GM19193 (cell line): ENCODE results near the gene EXOSC5.

Experiments
- POLR2A ChIP-seq: IDR thresholded peaks from 4 replicates; pipeline ENCODE4 v1.6.1; 2011; ENCODE audit not compliant: insufficient read depth, insufficient read length; ENCODE audit errors: extremely low read depth

Gene EXOSC5

DNA sequence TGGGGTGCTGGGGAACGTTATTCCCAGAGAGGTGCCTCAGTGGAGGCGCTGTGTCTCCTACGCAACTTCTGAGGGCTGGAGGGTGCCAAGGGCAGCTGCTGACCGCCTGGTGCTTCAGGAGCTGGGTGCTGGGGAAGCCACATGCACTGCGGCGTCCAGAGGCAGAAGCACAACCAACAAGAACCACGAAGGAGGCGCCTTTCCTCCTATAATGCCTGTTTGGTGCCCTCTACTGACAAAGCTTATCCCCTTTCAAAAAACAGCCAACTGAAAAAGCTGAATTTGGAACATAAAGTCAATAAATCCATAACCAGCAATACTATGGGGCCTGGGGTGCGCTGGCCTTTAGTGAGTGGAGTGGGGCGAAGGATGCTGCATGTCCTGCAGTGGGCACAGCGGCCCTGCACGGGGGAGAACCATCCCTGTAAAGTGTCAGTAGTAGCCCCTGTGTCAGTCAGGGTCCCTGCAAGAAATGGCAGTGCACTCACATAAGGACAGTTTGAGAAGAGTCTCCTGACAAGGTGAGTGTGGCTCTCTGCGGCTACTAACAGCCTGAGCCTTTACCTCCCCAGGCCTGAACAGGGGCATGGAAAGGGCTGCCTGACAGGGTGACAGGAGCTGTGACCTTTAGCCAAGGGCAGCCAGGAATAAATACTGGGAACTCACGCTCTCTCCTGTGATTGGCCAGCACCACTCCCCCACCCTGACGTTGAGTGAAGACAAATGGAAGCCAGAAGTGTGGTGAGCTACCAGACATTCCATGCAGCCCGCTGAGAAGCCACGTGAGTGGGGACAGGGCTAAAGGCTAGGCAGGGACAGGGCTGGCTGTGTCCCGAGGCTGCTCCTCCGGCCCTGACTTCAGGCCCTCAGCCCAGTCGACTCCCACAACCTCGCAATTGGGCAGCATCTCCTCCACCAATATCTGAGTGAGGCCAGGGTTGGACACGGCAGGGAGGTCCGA lies 34.5 kb upstream of the EXOSC5 start:
- no peak for TF ChIP-seq POLR2A

DNA sequence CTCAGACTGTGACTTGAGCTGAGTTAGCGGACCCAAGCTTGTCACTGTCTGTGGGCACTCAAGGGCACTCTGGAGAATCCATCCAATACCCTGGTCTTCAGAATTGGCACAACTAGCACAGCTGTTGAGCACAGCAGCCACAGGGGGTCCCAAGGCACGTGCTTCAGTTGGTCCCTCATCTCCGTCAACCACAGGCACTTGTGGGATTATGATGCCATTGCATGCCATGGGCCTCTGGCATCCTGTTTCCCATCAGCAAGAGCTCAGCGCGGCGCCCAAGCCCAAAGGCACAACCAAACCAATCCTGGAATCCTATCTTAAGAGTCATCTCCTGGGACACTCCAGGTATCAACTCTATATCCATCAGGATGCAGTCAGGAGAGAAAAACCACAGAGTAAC lies 33.8 kb upstream of the EXOSC5 start:
- TF ChIP-seq POLR2A, result no peak

DNA sequence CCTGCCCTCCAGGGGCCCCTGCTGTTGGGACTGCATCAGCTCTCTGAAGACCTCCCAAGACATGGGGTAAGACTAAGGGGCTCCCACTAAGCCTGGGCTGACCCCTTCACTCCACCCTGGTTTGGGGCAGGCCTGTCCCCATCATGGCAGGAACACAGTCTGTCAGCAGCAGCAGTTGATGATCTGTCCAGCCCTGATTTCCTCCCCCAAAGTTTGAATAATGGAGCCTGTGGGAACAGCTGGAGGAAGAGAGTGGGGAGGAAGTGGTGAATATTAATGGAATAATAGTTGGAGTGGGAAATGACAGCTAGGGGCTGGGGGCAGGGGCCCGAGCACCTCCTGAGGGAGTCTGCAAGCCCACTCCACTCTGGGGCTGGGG lies 31.3 kb upstream of the EXOSC5 start:
- no peak for TF ChIP-seq POLR2A

DNA sequence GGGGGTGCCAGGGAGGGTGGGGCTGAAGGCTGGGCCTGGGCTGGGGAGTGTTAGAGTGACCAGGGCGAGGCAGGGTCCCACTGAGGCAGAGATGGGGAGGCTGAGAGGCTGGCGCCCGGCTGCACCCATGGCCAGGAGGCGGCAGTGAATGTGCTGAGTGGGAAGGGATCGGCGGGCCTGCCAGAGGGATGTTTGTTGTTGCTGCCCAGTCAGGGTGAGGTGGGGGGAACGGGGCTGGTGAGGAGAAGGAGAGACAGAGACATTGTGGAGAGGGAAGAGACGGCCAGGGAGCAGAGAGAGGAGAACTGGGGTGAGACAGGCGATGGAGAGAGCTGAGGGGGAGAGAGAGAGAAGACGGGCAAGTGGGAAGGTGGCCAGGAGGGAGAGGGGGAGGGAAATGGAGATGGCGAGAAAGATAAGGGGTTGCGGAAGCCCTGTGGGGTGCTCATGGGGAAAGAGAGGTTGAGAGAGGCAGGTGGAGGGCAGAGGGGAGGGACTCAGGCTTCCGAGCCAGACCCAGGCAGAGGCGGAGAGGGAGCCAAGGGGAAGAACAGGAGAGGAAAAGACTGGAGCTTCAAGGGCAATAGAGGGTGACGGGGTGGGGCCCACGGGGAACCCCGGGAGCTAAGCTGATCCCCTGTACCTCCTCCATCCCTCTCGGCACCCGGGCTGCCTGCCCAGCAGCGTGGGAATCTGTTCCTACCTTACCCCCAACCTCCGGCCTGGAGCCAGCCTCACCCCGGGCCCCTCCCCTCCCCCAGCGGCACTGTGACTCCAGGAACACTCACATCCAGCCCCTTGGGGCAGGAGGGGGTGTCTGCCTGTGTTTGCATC lies 30.7 kb upstream of the EXOSC5 start:
- no peak for TF ChIP-seq POLR2A

DNA sequence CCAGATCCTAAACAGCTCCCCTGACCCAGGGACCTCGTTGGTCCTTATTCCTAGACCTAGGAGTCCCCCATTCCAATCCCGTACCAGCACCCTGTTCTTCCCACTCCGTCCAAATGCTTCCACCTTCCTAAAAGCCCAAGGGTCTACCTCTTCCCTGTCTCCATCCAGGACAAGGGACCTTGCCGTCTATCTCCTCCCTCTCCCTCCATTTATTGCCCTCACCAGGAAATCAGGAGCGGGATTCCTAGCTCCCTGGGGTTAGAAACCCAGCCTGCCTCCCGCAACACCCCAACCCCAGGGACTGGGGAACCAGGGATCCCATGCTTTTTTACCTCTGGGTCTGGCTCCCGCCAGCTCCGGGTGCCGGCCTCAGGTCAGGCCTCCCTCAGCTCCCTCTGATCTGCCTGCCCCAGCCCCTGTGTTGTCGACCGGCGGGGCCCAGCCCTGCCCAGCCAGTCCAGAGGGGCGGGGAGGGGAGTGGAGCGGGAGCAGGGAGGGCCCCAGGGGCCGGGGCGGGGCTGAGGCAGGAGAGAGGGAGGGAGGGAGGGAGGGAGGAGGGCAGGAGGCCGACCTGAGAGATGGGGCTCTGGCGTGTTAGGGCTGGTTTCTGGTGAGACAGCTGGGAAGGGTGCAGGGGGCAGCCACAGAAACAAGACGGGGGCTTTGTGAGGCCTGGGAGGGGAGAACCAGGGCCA lies 29.9 kb upstream of the EXOSC5 start, which contains the start of gene B3GNT8:
Gene B3GNT8, minus strand, starts transcription at position 423 of the 695 bp plus-strand sequence. CDS start 596 bp downstream, outside the sequence.
- no peak for TF ChIP-seq POLR2A

DNA sequence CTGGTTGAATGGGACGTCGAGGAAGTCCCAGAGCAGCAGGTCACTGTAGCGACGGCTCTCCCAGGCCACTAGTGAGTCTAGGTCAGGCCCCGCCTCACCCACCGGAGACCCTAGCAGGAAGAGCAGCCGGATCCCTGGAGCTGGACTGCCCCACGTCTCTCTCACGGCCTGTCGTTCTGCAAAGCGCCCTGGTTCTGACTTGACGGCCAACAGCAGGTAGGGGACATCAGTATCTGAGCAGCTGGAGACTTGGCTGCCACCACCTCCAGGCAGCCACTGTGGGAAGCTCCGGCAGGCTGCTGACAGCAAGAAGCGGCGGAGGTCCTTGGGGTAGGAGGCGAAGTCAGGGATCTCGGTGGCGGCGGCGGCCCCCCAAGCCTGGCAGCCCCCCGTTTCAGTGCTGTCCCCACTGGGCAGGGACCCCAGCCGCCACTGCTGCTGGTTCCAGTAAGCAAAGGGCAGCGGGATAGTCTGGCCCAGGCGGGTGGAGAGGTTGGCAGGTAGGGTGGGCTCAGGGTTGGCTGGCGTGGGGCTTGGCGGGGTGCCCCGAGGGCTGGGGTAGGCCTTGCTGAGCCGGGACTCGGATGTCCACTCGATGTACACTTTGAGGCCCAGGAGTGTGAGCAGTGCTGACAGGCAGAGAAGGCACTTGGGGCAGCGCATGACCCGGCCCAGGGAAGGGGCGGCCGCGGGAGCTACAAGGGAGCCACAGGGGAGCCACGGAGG lies 29.1 kb upstream of the EXOSC5 start:
- TF ChIP-seq POLR2A, result no peak

DNA sequence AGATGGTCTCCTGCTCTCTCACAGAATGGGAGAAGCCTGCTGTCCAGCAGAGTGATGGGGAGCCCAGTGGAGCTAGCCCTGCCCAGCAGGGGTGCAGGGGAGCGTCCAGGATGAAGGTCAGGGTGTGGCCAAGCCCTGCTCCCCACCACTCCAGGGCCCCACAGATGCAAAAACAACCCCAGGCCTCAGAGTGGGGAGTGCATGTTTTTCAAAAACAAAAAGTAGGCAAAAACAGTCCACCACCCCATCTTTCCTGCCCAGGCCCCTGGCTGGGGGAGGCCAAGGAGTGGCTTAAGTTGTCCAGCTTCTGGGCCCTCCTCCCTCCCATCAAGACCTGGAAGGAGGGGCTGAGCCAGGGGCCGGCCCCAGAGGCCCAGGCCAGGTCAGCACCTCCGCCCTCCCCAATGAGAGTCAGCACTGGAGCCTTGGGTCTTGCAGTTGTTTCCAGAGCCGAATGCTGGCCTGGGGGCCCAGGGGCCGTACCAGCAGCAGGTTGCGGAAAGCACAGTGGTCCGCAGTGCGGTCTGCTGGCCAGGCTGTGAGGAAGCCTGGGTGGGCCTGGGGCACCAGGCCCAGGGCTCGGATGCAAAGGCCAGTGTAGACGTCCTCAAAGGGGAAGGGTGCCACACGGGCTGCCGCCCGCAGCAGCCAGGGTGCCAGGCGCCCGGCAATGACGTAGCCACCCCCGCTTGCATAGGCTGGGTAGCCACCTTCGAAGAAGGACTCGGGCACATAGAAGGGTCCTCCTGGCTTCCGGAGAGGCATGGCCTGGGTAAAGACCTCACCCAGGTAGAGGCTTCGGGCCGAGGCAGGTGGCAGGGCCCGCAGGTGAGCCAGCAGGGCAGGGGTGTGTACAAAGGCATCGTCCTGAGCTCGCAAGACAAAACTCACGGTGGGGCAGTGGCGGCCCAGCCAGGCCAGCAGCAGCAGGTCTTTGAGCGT lies 28.3 kb upstream of the EXOSC5 start:
- no peak for TF ChIP-seq POLR2A

DNA sequence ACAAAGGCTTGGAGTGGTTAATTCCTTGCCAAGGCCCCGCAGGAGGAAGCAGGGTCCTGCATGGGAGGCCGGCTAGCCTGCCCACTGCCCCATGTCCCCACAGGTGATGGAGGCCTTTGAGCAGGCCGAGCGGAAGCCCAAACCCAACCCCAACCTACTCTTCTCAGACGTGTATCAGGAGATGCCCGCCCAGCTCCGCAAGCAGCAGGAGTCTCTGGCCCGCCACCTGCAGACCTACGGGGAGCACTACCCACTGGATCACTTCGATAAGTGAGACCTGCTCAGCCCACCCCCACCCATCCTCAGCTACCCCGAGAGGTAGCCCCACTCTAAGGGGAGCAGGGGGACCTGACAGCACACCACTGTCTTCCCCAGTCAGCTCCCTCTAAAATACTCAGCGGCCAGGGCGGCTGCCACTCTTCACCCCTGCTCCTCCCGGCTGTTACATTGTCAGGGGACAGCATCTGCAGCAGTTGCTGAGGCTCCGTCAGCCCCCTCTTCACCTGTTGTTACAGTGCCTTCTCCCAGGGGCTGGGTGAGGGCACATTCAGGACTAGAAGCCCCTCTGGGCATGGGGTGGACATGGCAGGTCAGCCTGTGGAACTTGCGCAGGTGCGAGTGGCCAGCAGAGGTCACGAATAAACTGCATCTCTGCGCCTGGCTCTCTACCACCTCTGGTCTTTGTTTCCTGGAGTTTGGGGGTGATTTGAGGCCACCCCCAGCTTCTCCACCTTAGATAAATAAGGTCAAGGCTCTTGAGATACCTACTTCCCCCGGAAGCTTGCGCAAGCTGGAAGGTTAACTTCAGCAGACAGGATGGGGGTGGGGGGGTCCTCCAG lies 27.4 kb upstream of the EXOSC5 start:
- no peak for TF ChIP-seq POLR2A

DNA sequence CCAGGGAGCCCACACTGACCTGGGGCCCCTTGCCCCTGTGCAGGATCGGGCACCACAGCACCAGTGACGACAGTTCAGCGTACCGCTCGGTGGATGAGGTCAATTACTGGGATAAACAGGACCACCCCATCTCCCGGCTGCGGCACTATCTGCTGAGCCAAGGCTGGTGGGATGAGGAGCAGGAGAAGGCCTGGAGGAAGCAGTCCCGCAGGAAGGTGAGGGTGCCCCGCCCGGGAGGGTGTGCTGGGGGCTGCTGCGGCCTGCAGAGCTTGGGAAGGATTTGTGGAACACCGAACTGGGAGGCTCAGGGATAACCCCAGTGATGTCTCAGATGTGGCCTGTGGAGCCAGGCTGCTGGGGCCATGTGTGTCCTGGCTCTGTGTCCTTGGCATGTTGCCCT lies 25.8 kb upstream of the EXOSC5 start:
- no peak for TF ChIP-seq POLR2A

DNA sequence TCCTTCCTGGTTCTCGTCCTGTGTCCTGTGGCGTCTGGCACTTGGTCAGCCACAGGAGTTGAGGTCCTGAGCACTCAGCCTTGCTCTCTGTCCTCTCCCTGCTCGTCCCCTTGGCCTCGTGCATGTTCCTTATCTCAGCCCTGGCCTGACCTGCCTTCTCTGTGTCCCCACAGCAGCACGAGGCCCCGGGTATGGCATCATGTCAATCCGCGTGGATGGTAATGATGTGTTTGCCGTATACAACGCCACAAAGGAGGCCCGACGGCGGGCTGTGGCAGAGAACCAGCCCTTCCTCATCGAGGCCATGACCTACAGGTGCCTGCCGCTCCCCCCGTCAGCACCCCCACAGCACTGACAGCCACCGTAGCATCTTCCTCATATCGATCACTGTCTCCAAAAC lies 25.3 kb upstream of the EXOSC5 start:
- no peak for TF ChIP-seq POLR2A

DNA sequence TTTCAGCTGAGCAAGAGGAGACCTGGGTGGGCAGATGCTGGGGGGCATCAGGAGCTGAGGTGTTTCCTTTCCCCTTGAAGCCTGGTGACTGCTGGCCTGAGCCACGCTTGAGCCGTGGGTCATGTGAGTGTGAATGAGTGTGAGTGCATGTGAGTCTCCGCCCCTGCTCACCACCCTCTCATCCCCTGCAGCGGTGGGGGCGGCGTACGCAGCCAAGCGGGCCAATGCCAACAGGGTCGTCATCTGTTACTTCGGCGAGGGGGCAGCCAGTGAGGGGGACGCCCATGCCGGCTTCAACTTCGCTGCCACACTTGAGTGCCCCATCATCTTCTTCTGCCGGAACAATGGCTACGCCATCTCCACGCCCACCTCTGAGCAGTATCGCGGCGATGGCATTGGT lies 24.8 kb upstream of the EXOSC5 start:
- no peak for TF ChIP-seq POLR2A

DNA sequence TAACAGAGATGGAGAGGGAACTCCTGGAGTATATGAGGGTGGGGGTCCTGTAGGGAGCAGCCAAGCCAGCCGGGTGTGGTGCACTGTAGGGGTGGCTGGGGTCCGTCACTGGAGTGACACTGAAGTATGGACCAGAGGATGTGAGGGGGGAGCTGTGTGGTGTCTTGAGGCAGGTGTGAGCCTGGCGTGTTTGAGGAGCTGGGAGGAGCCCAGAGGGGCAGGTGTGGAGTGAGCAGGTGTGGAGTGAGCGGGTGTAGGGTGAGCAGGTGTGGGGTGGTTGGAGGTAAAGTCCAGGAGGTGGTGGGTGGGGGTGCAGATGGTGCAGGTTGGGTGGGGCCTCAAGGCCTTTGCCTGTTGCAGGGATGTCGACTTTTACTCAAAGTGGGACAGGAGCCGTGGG lies 24.2 kb upstream of the EXOSC5 start:
- no peak for TF ChIP-seq POLR2A
